ENCODE results near the gene WDR64.
"Not testable (repeated sequence)": the region's sequence is repeated elsewhere in the genome, so short reads cannot be mapped to it uniquely, and the experiment has no call there.

The WDR64 gene

DNA sequence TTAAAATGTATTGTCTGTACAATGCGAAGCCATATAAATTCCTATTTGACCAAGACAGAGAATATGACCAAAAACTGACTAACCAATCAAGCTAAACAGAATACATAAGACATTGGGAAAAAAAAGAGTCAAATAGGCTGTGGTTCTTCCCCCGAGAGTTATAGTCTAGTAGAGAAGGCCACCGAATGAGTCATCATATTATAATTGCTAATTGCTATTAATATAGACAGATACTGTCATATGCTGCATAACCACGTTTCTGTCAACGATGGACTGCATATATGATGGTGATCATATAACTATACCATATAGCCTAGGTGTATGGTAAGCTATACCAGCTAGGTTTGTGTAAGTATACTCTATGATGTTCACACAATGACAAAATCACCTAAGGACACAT, 82.5 kb downstream of the WDR64 start:
- FAIRE-seq (no peak), DNase-seq (ENCODE audit: insufficient read length, low spot score) (no peak)
- TF ChIP-seq, protein P1, sequence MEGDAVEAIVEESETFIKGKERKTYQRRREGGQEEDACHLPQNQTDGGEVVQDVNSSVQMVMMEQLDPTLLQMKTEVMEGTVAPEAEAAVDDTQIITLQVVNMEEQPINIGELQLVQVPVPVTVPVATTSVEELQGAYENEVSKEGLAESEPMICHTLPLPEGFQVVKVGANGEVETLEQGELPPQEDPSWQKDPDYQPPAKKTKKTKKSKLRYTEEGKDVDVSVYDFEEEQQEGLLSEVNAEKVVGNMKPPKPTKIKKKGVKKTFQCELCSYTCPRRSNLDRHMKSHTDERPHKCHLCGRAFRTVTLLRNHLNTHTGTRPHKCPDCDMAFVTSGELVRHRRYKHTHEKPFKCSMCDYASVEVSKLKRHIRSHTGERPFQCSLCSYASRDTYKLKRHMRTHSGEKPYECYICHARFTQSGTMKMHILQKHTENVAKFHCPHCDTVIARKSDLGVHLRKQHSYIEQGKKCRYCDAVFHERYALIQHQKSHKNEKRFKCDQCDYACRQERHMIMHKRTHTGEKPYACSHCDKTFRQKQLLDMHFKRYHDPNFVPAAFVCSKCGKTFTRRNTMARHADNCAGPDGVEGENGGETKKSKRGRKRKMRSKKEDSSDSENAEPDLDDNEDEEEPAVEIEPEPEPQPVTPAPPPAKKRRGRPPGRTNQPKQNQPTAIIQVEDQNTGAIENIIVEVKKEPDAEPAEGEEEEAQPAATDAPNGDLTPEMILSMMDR (IDR thresholded peaks at IDR 0.05; ENCODE audit: insufficient read depth, missing control alignments): no peak

GRCh38 chr1:241735493-241735926, 83.4 kb downstream of the WDR64 start:
- not testable (repeated sequence) for FAIRE-seq; DNase-seq (ENCODE audit: insufficient read length, low spot score)

DNA sequence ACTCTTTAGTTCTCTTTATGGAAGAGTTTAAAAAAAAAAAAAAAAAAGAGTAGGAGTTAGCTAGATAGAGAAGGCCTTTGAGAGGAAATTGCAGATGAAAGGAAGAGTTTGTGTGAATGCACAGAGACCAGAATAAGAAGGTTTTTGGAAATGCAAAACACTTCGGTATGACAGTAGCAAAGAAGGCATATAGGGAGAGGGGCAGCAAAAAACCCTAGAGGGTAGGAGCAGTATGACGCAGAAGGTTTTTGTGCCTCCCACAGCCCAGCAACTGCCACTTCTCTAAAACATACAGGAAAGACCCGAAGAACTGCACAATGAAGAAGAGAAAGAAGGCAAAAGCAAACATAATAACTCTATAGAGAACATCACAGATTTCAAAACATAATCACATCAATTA, 84.3 kb downstream of the WDR64 start:
- FAIRE-seq (no peak), DNase-seq (ENCODE audit: insufficient read length, low spot score) (no peak)
- TF ChIP-seq, protein P1 (IDR thresholded peaks at IDR 0.05; ENCODE audit: insufficient read depth, missing control alignments): no peak

DNA sequence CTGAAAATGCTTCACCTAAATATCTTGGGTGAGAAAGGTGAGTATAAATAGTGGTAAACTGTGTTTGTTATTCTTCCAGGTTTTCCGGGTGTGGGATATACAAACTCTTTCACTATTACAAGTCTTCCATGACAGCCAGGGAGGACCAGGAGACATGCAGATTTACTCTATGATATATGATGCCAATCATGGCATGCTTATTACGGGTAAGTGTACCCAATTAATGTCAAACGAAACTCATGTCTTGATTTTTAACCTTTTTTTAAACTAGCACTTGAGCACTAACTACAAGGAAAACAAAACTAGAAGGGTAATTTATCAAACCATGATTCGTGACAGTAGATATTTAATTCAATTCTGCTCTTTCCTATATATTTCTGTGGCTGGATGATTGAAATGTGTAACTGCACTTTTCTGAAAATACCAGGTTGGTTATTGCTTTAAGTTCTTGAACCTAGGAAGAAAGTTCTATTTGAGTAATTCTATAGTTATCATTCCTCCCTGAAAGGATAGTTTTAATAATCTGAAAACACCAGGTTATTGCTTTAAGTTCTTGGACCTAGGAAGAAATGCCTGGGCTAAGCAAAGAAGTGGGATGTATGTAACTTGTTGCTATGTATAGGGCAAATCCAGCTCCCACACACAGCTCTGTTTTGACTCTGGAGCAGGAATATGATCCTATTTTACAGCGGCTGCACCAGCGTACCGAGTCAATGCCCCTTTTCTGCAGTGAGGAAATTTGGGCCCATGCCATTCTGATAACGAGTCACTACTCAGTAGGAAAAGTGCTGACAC, 86.4 kb downstream of the WDR64 start:
- TF ChIP-seq, protein P1 (IDR thresholded peaks at IDR 0.05; ENCODE audit: insufficient read depth, missing control alignments): no peak
- FAIRE-seq (no peak), DNase-seq (ENCODE audit: insufficient read length, low spot score) (no peak)

- no peak for FAIRE-seq
- DNase-seq (ENCODE audit: insufficient read length, low spot score): no peak
- TF ChIP-seq, protein P1 (IDR thresholded peaks at IDR 0.05; ENCODE audit: insufficient read depth, missing control alignments): no peak
These were observed 90.0 kb downstream of the WDR64 start for GRCh38 chr1:241742084-241742483.

DNA sequence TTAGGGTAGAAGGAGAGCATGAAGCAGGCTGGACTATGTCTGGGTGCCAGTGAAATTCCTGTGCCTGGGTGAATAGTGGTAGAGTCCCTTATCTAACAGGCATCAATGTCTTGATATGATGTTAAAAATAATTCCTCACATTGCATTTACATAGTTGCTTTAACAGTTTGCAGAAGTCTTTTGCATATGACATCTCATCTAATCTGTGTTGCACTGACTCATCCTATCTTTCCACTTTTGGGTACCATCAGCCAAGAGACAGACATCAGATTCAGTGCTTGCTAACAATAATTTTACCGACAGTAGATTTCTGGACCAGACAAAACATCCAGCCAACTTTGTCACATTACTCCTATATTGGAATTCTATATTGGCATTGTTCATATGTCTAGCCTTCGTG, 92.5 kb downstream of the WDR64 start:
- DNase-seq (ENCODE audit: insufficient read length, low spot score) (no peak), FAIRE-seq (no peak)
- TF ChIP-seq, protein P1 (IDR thresholded peaks at IDR 0.05; ENCODE audit: insufficient read depth, missing control alignments): no peak

GRCh38 chr1:241747992-241748391, 95.9 kb downstream of the WDR64 start:
- DNase-seq (ENCODE audit: insufficient read length, low spot score) (no peak), FAIRE-seq (no peak)
- TF ChIP-seq, protein P1 (IDR thresholded peaks at IDR 0.05; ENCODE audit: insufficient read depth, missing control alignments): no peak

All from D721Med (cell line).